Activated B cell treated with CpG ODN at 0.5 μM for 24 hours (primary cell): Measurements from ENCODE around the gene OTX1. TPM values are rescaled to one million over a fixed set of nuclear protein-coding genes. Genes with fewer than 3 reads are reported as not detected.

Experiments
- ATAC-seq: fragments of 200-7000 bp; cut with Tn5 transposase; one replicate; pipeline ENCODE4 v1.10.0; 2021; ENCODE audit warnings: low read depth, mild to moderate bottlenecking, moderate library complexity
- CTCF ChIA-PET: fragments of 350-600 bp; sonication (Branson Sonifier 250); formaldehyde crosslinking; loops from one replicate; lab custom pipeline; 2021; ENCODE audit warnings: antibody characterized with exemption; lab: Charles Lee
- POLR2A ChIA-PET: fragments of 350-600 bp; sonication (Branson Sonifier 250); formaldehyde crosslinking; loops from one replicate; lab custom pipeline; 2021; ENCODE audit warnings: antibody characterized with exemption; lab: Charles Lee
- DNase-seq: peaks from one replicate; pipeline ENCODE4 v3.0.0; 2022
- H3K27ac Mint-ChIP-seq: one replicate; pipeline ENCODE4 v1.8.0; 2020; ENCODE audit warnings: mixed read lengths
- H3K27me3 Mint-ChIP-seq: one replicate; pipeline ENCODE4 v1.8.0; 2021; ENCODE audit warnings: mixed read lengths
- H3K36me3 Mint-ChIP-seq: one replicate; pipeline ENCODE4 v1.8.0; 2021; ENCODE audit warnings: low read depth, mixed read lengths
- H3K4me1 Mint-ChIP-seq: one replicate; pipeline ENCODE4 v1.8.0; 2021; ENCODE audit warnings: mixed read lengths
- H3K4me3 Mint-ChIP-seq: one replicate; pipeline ENCODE4 v1.8.0; 2020; ENCODE audit warnings: mild to moderate bottlenecking, mixed read lengths
- H3K9me3 Mint-ChIP-seq: one replicate; pipeline ENCODE4 v1.8.0; 2020; ENCODE audit warnings: mixed read lengths
- CTCF ChIP-seq: fragments of 200-600 bp; IDR thresholded peaks from one replicate; pipeline ENCODE4 v1.8.0; 2022; ENCODE audit warnings: antibody characterized with exemption, mild to moderate bottlenecking
- intact Hi-C: fragments of 100-400 bp; cut with micrococcal nuclease; formaldehyde crosslinking; loops from one replicate; pipeline ENCODE4 v1.15.1; 2024
- total RNA-seq: library from RNA; stranded (reverse); gene quantifications from 2 replicates; pipeline ENCODE4 v1.2.3, GENCODE V29; 2022

The OTX1 gene
- total RNA-seq, 1 donor from 2014 or later = not detected

- no peak overlapping the region for H3K27ac Mint-ChIP-seq
- no peaks in the 10 kb centered on the region for H3K4me1 Mint-ChIP-seq
- no peak for DNase-seq
- intact Hi-C loops = no loop called here
- no peaks in the 10 kb centered on the region for H3K27me3 Mint-ChIP-seq
- no peak overlapping the region for H3K4me3 Mint-ChIP-seq
- no peak for ATAC-seq
- no peaks in the 10 kb centered on the region for H3K9me3 Mint-ChIP-seq
- H3K36me3 Mint-ChIP-seq = peaks cover 12% of the 10 kb centered on the region
- ChIA-PET POLR2A (no interaction called here), CTCF (no interaction called here)
- no peak for TF ChIP-seq CTCF
Observed at GRCh38 chr2:63023444-63023843, 27.2 kb upstream of the OTX1 start.

GRCh38 chr2:63027220-63027619 is 23.4 kb upstream of the OTX1 start:
- no peak overlapping the region for H3K4me3 Mint-ChIP-seq
- H3K36me3 Mint-ChIP-seq = peaks cover 2% of the 10 kb centered on the region
- ChIA-PET CTCF (no interaction called here), POLR2A (no interaction called here)
- TF ChIP-seq CTCF = no peak
- DNase-seq (no peak), ATAC-seq (no peak)
- H3K9me3 Mint-ChIP-seq = no peaks in the 10 kb centered on the region
- no peaks in the 10 kb centered on the region for H3K4me1 Mint-ChIP-seq
- no peaks in the 10 kb centered on the region for H3K27me3 Mint-ChIP-seq
- intact Hi-C loops = no loop called here
- no peak overlapping the region for H3K27ac Mint-ChIP-seq

- intact Hi-C loops = no loop called here
Observed at GRCh38 chr2:63029058-63029457, 21.6 kb upstream of the OTX1 start.

GRCh38 chr2:63034526-63034925 is 16.1 kb upstream of the OTX1 start:
- no peak overlapping the region for H3K27ac Mint-ChIP-seq
- CTCF ChIA-PET = no interaction called here
- H3K4me1 Mint-ChIP-seq = no peaks in the 10 kb centered on the region
- DNase-seq (no peak), ATAC-seq (no peak)
- H3K9me3 Mint-ChIP-seq = no peaks in the 10 kb centered on the region
- H3K36me3 Mint-ChIP-seq = peaks cover 3% of the 10 kb centered on the region
- intact Hi-C loops = no loop called here
- no peak overlapping the region for H3K4me3 Mint-ChIP-seq
- no peak for TF ChIP-seq CTCF
- POLR2A ChIA-PET = no interaction called here
- H3K27me3 Mint-ChIP-seq = no peaks in the 10 kb centered on the region

More at GRCh38 chr2:63029058-63029457, 21.6 kb upstream of the OTX1 start:
- Mint-ChIP-seq H3K27me3 (no peaks in the 10 kb centered on the region), H3K27ac (no peak overlapping the region), H3K9me3 (no peaks in the 10 kb centered on the region), H3K36me3 (no peaks in the 10 kb centered on the region), H3K4me3 (no peak overlapping the region), H3K4me1 (no peaks in the 10 kb centered on the region)
- ChIA-PET POLR2A (no interaction called here), CTCF (interaction anchor here (0.7 kb wide), 1 partner anchor 13 kb away, joined by 4 read pairs; no protein-coding TSS in a partner anchor)
- no peak for DNase-seq
- TF ChIP-seq CTCF = no peak
- no peak for ATAC-seq

- H3K9me3 Mint-ChIP-seq = no peaks in the 10 kb centered on the region
- DNase-seq (no peak), ATAC-seq (no peak)
- no peak overlapping the region for H3K27ac Mint-ChIP-seq
- no peak overlapping the region for H3K4me3 Mint-ChIP-seq
- intact Hi-C loops = no loop called here
- H3K4me1 Mint-ChIP-seq = no peaks in the 10 kb centered on the region
- H3K36me3 Mint-ChIP-seq = peaks cover 3% of the 10 kb centered on the region
- no peaks in the 10 kb centered on the region for H3K27me3 Mint-ChIP-seq
- ChIA-PET POLR2A (no interaction called here), CTCF (no interaction called here)
- no peak for TF ChIP-seq CTCF
Observed at GRCh38 chr2:63035169-63035568, 15.5 kb upstream of the OTX1 start.
